Spinal cord (tissue), 10 donors: ENCODE measurements around the gene SMOC1. TPM values are rescaled to one million over a fixed set of nuclear protein-coding genes. Genes with fewer than 3 reads are reported as not detected.

Source experiments
- DNase-seq, 6 donors: peaks; one replicate each; pipeline versions ENCODE4 v3.0.0 to v3.0.0-alpha.2; 2013 to 2015; ENCODE audit warnings: low spot score in 6 of 6, low read depth in 4 of 6
- H3K27ac ChIP-seq: one replicate; pipeline ENCODE4 v1.5.1; 2013; ENCODE audit warnings: low read depth, low read length, control low read depth
- H3K27me3 ChIP-seq: one replicate; pipeline ENCODE4 v1.6.1; 2013; ENCODE audit warnings: low read length; ENCODE audit not compliant: control insufficient read depth, insufficient read depth
- H3K36me3 ChIP-seq: one replicate; pipeline ENCODE4 v1.6.1; 2013; ENCODE audit warnings: low read length; ENCODE audit not compliant: control insufficient read depth, insufficient read depth
- H3K4me1 ChIP-seq: one replicate; pipeline ENCODE4 v1.6.1; 2013; ENCODE audit warnings: low read length; ENCODE audit not compliant: control insufficient read depth, insufficient read depth
- H3K4me3 ChIP-seq: one replicate; pipeline ENCODE4 v1.5.1; 2013; ENCODE audit warnings: low read depth, low read length, control low read depth
- H3K9me3 ChIP-seq: one replicate; pipeline ENCODE4 v1.6.1; 2013; ENCODE audit warnings: low read length; ENCODE audit not compliant: control insufficient read depth, insufficient read depth
- WGBS: methylation state at CpG from one replicate; pipeline ENCODE4 v1.1.5; 2013; ENCODE audit warnings: missing lambda C conversion rate; ENCODE audit not compliant: insufficient coverage; 5-methylcytosine and 5-hydroxymethylcytosine counted together
- polyA plus RNA-seq, 2 donors: library from polyadenylated mRNA; unstranded; fragments of 120-200 nt; gene quantifications; one replicate each; pipeline ENCODE4 v1.2.1, GENCODE V29; 2013; ENCODE audit not compliant: insufficient read length in 2 of 2
- total RNA-seq, 2 donors: library from RNA; depleted of rRNA in 1 of 2; stranded (reverse); fragments of 120-200 nt in 1 of 2; fragments of >200 nt in 1 of 2; gene quantifications; one replicate each; pipeline versions ENCODE4 v1.2.3 to v1.2.4, GENCODE V29; 2013 to 2014
- donor health status: healthy.

Gene SMOC1
- total and polyA plus RNA-seq, 4 donors, result 52.2 to 189 (median 111) TPM

GRCh38 chr14:70033116-70033515 lies 153.9 kb downstream of the SMOC1 start:
- peaks cover 9% of the 10 kb centered on the region for H3K36me3 ChIP-seq
- H3K4me1 ChIP-seq, result peaks cover 13% of the 10 kb centered on the region
- H3K4me3 ChIP-seq, result no peak overlapping the region
- H3K27ac ChIP-seq, result peak overlapping the region; percentile 3
- H3K27me3 ChIP-seq, result no peaks in the 10 kb centered on the region
- no peaks in the 10 kb centered on the region for H3K9me3 ChIP-seq
- 77% methylated on average over 8 of the region's 8 CpGs for WGBS
- DNase-seq, result peak in 2 of 6 donors; percentile 16 to 41

GRCh38 chr14:70033561-70033960 lies 154.3 kb downstream of the SMOC1 start:
- Histone ChIP-seq H3K4me1 (peaks cover 13% of the 10 kb centered on the region), H3K27me3 (no peaks in the 10 kb centered on the region), H3K27ac (no peak overlapping the region), H3K4me3 (no peak overlapping the region), H3K9me3 (no peaks in the 10 kb centered on the region), H3K36me3 (peaks cover 9% of the 10 kb centered on the region)
- DNase-seq, result no peak
- WGBS, result 95% methylated on average over 2 of the region's 2 CpGs

- WGBS, result 94% methylated on average over 3 of the region's 3 CpGs
- DNase-seq, result no peak
- H3K4me3 ChIP-seq, result no peak overlapping the region
- H3K27ac ChIP-seq, result no peak overlapping the region
- H3K27me3 ChIP-seq, result no peaks in the 10 kb centered on the region
- peaks cover 13% of the 10 kb centered on the region for H3K4me1 ChIP-seq
- no peaks in the 10 kb centered on the region for H3K9me3 ChIP-seq
- H3K36me3 ChIP-seq, result peaks cover 5% of the 10 kb centered on the region
These were observed 155.0 kb downstream of the SMOC1 start for GRCh38 chr14:70034257-70034656.

- H3K9me3 ChIP-seq, result no peaks in the 10 kb centered on the region
These were observed 157.4 kb downstream of the SMOC1 start for GRCh38 chr14:70036665-70037064.

GRCh38 chr14:70043001-70043400 lies 163.8 kb downstream of the SMOC1 start:
- 83% methylated on average over 2 of the region's 2 CpGs for WGBS
- no peaks in the 10 kb centered on the region for H3K4me1 ChIP-seq
- no peak overlapping the region for H3K4me3 ChIP-seq
- H3K27me3 ChIP-seq, result no peaks in the 10 kb centered on the region
- H3K36me3 ChIP-seq, result peaks cover 4% of the 10 kb centered on the region
- DNase-seq, result no peak
- H3K9me3 ChIP-seq, result no peaks in the 10 kb centered on the region
- H3K27ac ChIP-seq, result no peak overlapping the region

More at GRCh38 chr14:70036665-70037064, 157.4 kb downstream of the SMOC1 start:
- no peaks in the 10 kb centered on the region for H3K27me3 ChIP-seq
- H3K4me3 ChIP-seq, result no peak overlapping the region
- H3K27ac ChIP-seq, result no peak overlapping the region
- H3K36me3 ChIP-seq, result peaks cover under 1% of the 10 kb centered on the region
- DNase-seq, result no peak
- H3K4me1 ChIP-seq, result peaks cover 13% of the 10 kb centered on the region
- no CpG with 5 or more reads among the region's 1 CpG for WGBS

- no peak for DNase-seq
- H3K4me3 ChIP-seq, result no peak overlapping the region
- 83% methylated on average over 2 of the region's 4 CpGs for WGBS
- no peak overlapping the region for H3K27ac ChIP-seq
- peaks cover 10% of the 10 kb centered on the region for H3K36me3 ChIP-seq
- no peaks in the 10 kb centered on the region for H3K9me3 ChIP-seq
- no peaks in the 10 kb centered on the region for H3K4me1 ChIP-seq
- no peaks in the 10 kb centered on the region for H3K27me3 ChIP-seq
These were observed 166.1 kb downstream of the SMOC1 start for GRCh38 chr14:70045310-70045709.

- 30% methylated on average over 22 of the region's 22 CpGs for WGBS
- Histone ChIP-seq H3K36me3 (peaks cover 10% of the 10 kb centered on the region), H3K9me3 (no peaks in the 10 kb centered on the region), H3K27ac (no peak overlapping the region), H3K4me3 (no peak overlapping the region), H3K27me3 (no peaks in the 10 kb centered on the region), H3K4me1 (no peaks in the 10 kb centered on the region)
- peak; percentile 29 to 92 (median 50) for DNase-seq
These were observed 166.8 kb downstream of the SMOC1 start for GRCh38 chr14:70045844-70046535.

- WGBS, result 100% methylated on average over 1 of the region's 3 CpGs
- no peaks in the 10 kb centered on the region for H3K9me3 ChIP-seq
- no peaks in the 10 kb centered on the region for H3K4me1 ChIP-seq
- H3K27me3 ChIP-seq, result no peaks in the 10 kb centered on the region
- no peak overlapping the region for H3K4me3 ChIP-seq
- H3K27ac ChIP-seq, result no peak overlapping the region
- H3K36me3 ChIP-seq, result peaks cover 10% of the 10 kb centered on the region
- DNase-seq, result no peak
These were observed 168.5 kb downstream of the SMOC1 start for GRCh38 chr14:70047598-70048312.

GRCh38 chr14:70048313-70048654 lies 169.1 kb downstream of the SMOC1 start:
- Histone ChIP-seq H3K27ac (no peak overlapping the region), H3K4me3 (no peak overlapping the region), H3K36me3 (peaks cover 10% of the 10 kb centered on the region), H3K4me1 (no peaks in the 10 kb centered on the region), H3K27me3 (no peaks in the 10 kb centered on the region), H3K9me3 (no peaks in the 10 kb centered on the region)
- no peak for DNase-seq
- WGBS, result no CpG with 5 or more reads among the region's 1 CpG

- peaks cover 10% of the 10 kb centered on the region for H3K36me3 ChIP-seq
- H3K4me1 ChIP-seq, result no peaks in the 10 kb centered on the region
- no peaks in the 10 kb centered on the region for H3K9me3 ChIP-seq
- 81% methylated on average over 2 of the region's 3 CpGs for WGBS
- no peak overlapping the region for H3K27ac ChIP-seq
- no peak for DNase-seq
- no peak overlapping the region for H3K4me3 ChIP-seq
- no peaks in the 10 kb centered on the region for H3K27me3 ChIP-seq
These were observed 170.4 kb downstream of the SMOC1 start for GRCh38 chr14:70049605-70050004.
